ENCODE measurements around the gene FBL.
"Not testable (repeated sequence)": the region's sequence is repeated elsewhere in the genome, so short reads cannot be mapped to it uniquely, and the experiment has no call there.

FBL gene

GRCh38 chr19:39813264-39813993 is 32.8 kb downstream of the FBL start:
- DNase-seq (ENCODE audit: insufficient read length, low spot score) (no peak), FAIRE-seq (no peak)
- TF ChIP-seq CTCF (IDR thresholded peaks at IDR 0.05; ENCODE audit: insufficient read depth, missing control alignments) = no peak

GRCh38 chr19:39811064-39811463 is 35.1 kb downstream of the FBL start:
- no peak for DNase-seq (ENCODE audit: insufficient read length, low spot score)
- no peak for TF ChIP-seq CTCF (IDR thresholded peaks at IDR 0.05; ENCODE audit: insufficient read depth, missing control alignments)
- no peak for FAIRE-seq

- no peak for TF ChIP-seq CTCF (IDR thresholded peaks at IDR 0.05; ENCODE audit: insufficient read depth, missing control alignments)
- DNase-seq (ENCODE audit: insufficient read length, low spot score) (no peak), FAIRE-seq (no peak)
Observed at GRCh38 chr19:39810424-39810823, 35.8 kb downstream of the FBL start.

- no peak for TF ChIP-seq CTCF (IDR thresholded peaks at IDR 0.05; ENCODE audit: insufficient read depth, missing control alignments)
- FAIRE-seq = no peak
- no peak for DNase-seq (ENCODE audit: insufficient read length, low spot score)
Observed at GRCh38 chr19:39809368-39809767, 36.8 kb downstream of the FBL start.

- DNase-seq (ENCODE audit: insufficient read length, low spot score); FAIRE-seq: not testable (repeated sequence)
Observed at GRCh38 chr19:39808688-39809087, 37.5 kb downstream of the FBL start.

- no peak for DNase-seq (ENCODE audit: insufficient read length, low spot score)
- FAIRE-seq = no peak
- no peak for TF ChIP-seq CTCF (IDR thresholded peaks at IDR 0.05; ENCODE audit: insufficient read depth, missing control alignments)
Observed at GRCh38 chr19:39807846-39808364, 38.3 kb downstream of the FBL start.

GRCh38 chr19:39805104-39805503 is 41.1 kb downstream of the FBL start:
- DNase-seq (ENCODE audit: insufficient read length, low spot score) = no peak
- no peak for FAIRE-seq
- TF ChIP-seq CTCF (IDR thresholded peaks at IDR 0.05; ENCODE audit: insufficient read depth, missing control alignments) = no peak

Measured in D721Med (cell line).